Peyer's patch (tissue), 4 donors: ENCODE results near the gene MYO1D.

Experiments
- CTCF ChIP-seq, 6 experiments: fragments of 450-650 bp in 4 of 6; fragments of 200-600 bp in 2 of 6; sonication (generic) in 1 of 6; IDR thresholded peaks; one replicate each; pipeline ENCODE4 v1.5.1; 2017 to 2019; ENCODE audit warnings: antibody characterized with exemption in 6 of 6, mild to moderate bottlenecking in 3 of 6, moderate library complexity in 1 of 6
- POLR2A ChIP-seq, 2 donors: fragments of 450-650 bp; IDR thresholded peaks; one replicate each; pipeline ENCODE4 v1.5.1; 2017; ENCODE audit warnings: antibody characterized with exemption in 2 of 2, mild to moderate bottlenecking in 2 of 2, moderate library complexity in 2 of 2

GRCh38 chr17:32664936-32665583, 211.9 kb downstream of the MYO1D start:
- no peak for TF ChIP-seq CTCF (IDR thresholded peaks at IDR 0.05)
- TF ChIP-seq POLR2A (IDR thresholded peaks at IDR 0.05): no peak
